CD14-positive monocyte (primary cell): ENCODE measurements around the gene STX18. TPM values are rescaled to one million over a fixed set of nuclear protein-coding genes. Genes with fewer than 3 reads are reported as not detected.

Experiments used
- DNase-seq, 3 donors: peaks; one replicate each; pipeline ENCODE4 v3.0.0-alpha.2; 2011 to 2022
- H2AFZ ChIP-seq: 2 replicates; pipeline ENCODE4 v1.6.0; 2012; ENCODE audit warnings: mild to moderate bottlenecking, low read depth, low read length, inconsistent platforms; ENCODE audit not compliant: insufficient read depth, poor library complexity, severe bottlenecking
- H3K27ac ChIP-seq, 2 donors: 1 replicate in 1 of 2; 2 replicates in 1 of 2; pipeline ENCODE4 v1.5.1; 2012 to 2013; ENCODE audit warnings: low read length in 2 of 2, control low read depth in 1 of 2, inconsistent platforms in 1 of 2, low read depth in 1 of 2, mild to moderate bottlenecking in 1 of 2
- H3K27me3 ChIP-seq, 2 donors: one replicate each; pipeline versions ENCODE4 v1.6.0 to v1.6.1; 2011 to 2013; ENCODE audit warnings: low read length in 2 of 2; ENCODE audit not compliant: control insufficient read depth in 2 of 2, insufficient read depth in 2 of 2
- H3K36me3 ChIP-seq, 2 donors: replicated peaks in 1 of 2; 1 replicate in 1 of 2; 2 replicates in 1 of 2; pipeline versions ENCODE4 v1.5.1 to v1.6.1; 2012 to 2013; ENCODE audit warnings: low read length in 2 of 2, control low read depth in 1 of 2, inconsistent platforms in 1 of 2, mild to moderate bottlenecking in 1 of 2; ENCODE audit not compliant: insufficient read depth in 2 of 2, control insufficient read depth in 1 of 2
- H3K4me1 ChIP-seq, 2 donors: 1 replicate in 1 of 2; 2 replicates in 1 of 2; pipeline versions ENCODE4 v1.5.1 to v1.6.1; 2012 to 2013; ENCODE audit warnings: low read length in 2 of 2, control low read depth in 1 of 2, inconsistent platforms in 1 of 2, mild to moderate bottlenecking in 1 of 2, moderate library complexity in 1 of 2; ENCODE audit not compliant: insufficient read depth in 2 of 2, control insufficient read depth in 1 of 2
- H3K4me2 ChIP-seq: replicated peaks from 2 replicates; pipeline ENCODE3; 2012; ENCODE audit warnings: low read length, moderate library complexity, mild to moderate bottlenecking; ENCODE audit not compliant: poor library complexity, severe bottlenecking; ENCODE audit errors: extremely low read depth
- H3K4me3 ChIP-seq, 3 experiments: fragments of 200-600 bp in 1 of 3; sonication (generic) in 1 of 3; replicated peaks in 1 of 3; 1 replicate in 2 of 3; 2 replicates in 1 of 3; pipeline ENCODE4 v1.5.1; 2011 to 2013; ENCODE audit warnings: low read length in 3 of 3, mild to moderate bottlenecking in 3 of 3, control low read depth in 2 of 3, low read depth in 2 of 3, inconsistent platforms in 1 of 3, moderate library complexity in 1 of 3
- H3K79me2 ChIP-seq: 2 replicates; pipeline ENCODE4 v1.6.0; 2012; ENCODE audit warnings: mild to moderate bottlenecking, control low read depth, inconsistent platforms, low read length, moderate library complexity; ENCODE audit not compliant: insufficient read depth
- H3K9ac ChIP-seq: 2 replicates; pipeline ENCODE4 v1.6.0; 2017; ENCODE audit warnings: low read length, mild to moderate bottlenecking; ENCODE audit not compliant: insufficient read depth, poor library complexity, severe bottlenecking
- H3K9me3 ChIP-seq, 2 donors: replicated peaks in 1 of 2; 1 replicate in 1 of 2; 2 replicates in 1 of 2; pipeline versions ENCODE4 v1.5.1 to v1.6.1; 2012 to 2013; ENCODE audit warnings: low read length in 2 of 2, control low read depth in 1 of 2; ENCODE audit not compliant: control insufficient read depth in 1 of 2, insufficient read depth in 1 of 2
- H4K20me1 ChIP-seq: 2 replicates; pipeline ENCODE4 v1.6.0; 2012; ENCODE audit warnings: mild to moderate bottlenecking, low read length, control low read depth, moderate library complexity; ENCODE audit not compliant: insufficient read depth
- H3K27ac Mint-ChIP-seq, 7 donors: one replicate each; pipeline ENCODE4 v1.8.0; 2020; ENCODE audit warnings: mild to moderate bottlenecking in 7 of 7, mixed read lengths in 7 of 7, moderate library complexity in 6 of 7, inconsistent platforms in 2 of 7
- H3K27me3 Mint-ChIP-seq, 3 donors: one replicate each; pipeline ENCODE4 v1.8.0; 2021 to 2022; ENCODE audit warnings: low read depth in 3 of 3, mild to moderate bottlenecking in 3 of 3, mixed read lengths in 3 of 3, moderate library complexity in 3 of 3, inconsistent platforms in 1 of 3
- H3K36me3 Mint-ChIP-seq, 2 donors: one replicate each; pipeline ENCODE4 v1.8.0; 2020; ENCODE audit warnings: mixed read lengths in 2 of 2, inconsistent platforms in 1 of 2, mild to moderate bottlenecking in 1 of 2
- H3K4me1 Mint-ChIP-seq: one replicate; pipeline ENCODE4 v1.8.0; 2020; ENCODE audit warnings: mild to moderate bottlenecking, mixed read lengths
- H3K4me3 Mint-ChIP-seq, 2 donors: one replicate each; pipeline ENCODE4 v1.8.0; 2020; ENCODE audit warnings: mild to moderate bottlenecking in 2 of 2, mixed read lengths in 2 of 2, moderate library complexity in 1 of 2
- H3K9me3 Mint-ChIP-seq, 7 donors: one replicate each; pipeline ENCODE4 v1.8.0; 2020 to 2022; ENCODE audit warnings: mixed read lengths in 7 of 7, mild to moderate bottlenecking in 6 of 7, moderate library complexity in 6 of 7, inconsistent platforms in 2 of 7
- WGBS: methylation state at CpG from one replicate; pipeline ENCODE4 v1.1.5; 2013; ENCODE audit warnings: missing lambda C conversion rate; ENCODE audit not compliant: insufficient coverage; 5-methylcytosine and 5-hydroxymethylcytosine counted together
- intact Hi-C, 2 donors: fragments of 100-400 bp; cut with micrococcal nuclease; formaldehyde crosslinking; loops; one replicate each; pipeline versions ENCODE4 v1.15.0 to v1.15.1; 2023
- polyA plus RNA-seq, 3 donors: library from polyadenylated mRNA; depleted of rRNA in 1 of 3; unstranded in 2 of 3; stranded (reverse) in 1 of 3; fragments of 300-500 nt in 2 of 3; fragments of >200 nt in 1 of 3; fragmentation: Illumina TruSeq in 2 of 3; gene quantifications; 1 replicate in 2 of 3; 2 replicates in 1 of 3; pipeline ENCODE4 v1.2.3, GENCODE V29; 2012 to 2021
- TF ChIP-seq, protein P1 (sequence below): fragments of 200-600 bp; IDR thresholded peaks from one replicate; pipeline ENCODE4 v1.8.0; 2022; ENCODE audit warnings: antibody characterized with exemption, mild to moderate bottlenecking

STX18 gene
- polyA plus RNA-seq, 3 donors: 19.0 to 24.1 (median 19.6) TPM

DNA sequence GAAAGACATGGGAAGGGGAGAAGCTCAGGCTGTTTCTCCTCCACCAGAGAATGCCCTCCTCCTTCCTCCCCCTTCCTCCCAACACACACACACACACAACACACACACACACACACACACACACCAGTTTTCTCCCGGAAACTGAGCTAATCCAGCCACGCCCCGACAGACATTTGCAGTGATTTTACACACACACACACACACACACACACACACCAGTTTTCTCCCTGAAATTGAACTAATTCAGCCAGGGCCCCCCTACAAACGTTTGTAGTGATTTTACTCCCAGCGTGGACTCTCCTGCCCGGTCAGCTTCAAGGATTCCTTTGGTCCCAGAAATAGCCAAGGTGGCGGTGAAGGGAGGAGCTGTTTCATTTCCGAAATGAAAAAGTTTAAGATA is 32.9 kb upstream of the STX18 start:
- peak overlapping the region; percentile 85 to 86 for H3K4me3 Mint-ChIP-seq
- H3K9ac ChIP-seq: peak overlapping the region; percentile 67
- peaks cover 0 to 3% of the 10 kb centered on the region in 2 donors for H3K36me3 Mint-ChIP-seq
- H3K79me2 ChIP-seq: no peaks in the 10 kb centered on the region
- peaks cover 3 to 13% of the 10 kb centered on the region in 2 donors for H3K27me3 ChIP-seq
- H3K9me3 Mint-ChIP-seq: peaks cover 2 to 10% (median 4%) of the 10 kb centered on the region in 7 donors
- intact Hi-C loops: no loop called here
- no peaks in the 10 kb centered on the region for H3K36me3 ChIP-seq
- H3K4me1 Mint-ChIP-seq: peaks cover 16% of the 10 kb centered on the region
- DNase-seq: peak; percentile 24 to 51 (median 41)
- peaks cover 10 to 12% of the 10 kb centered on the region in 2 donors for H3K4me1 ChIP-seq
- peak overlapping the region; percentile 10 to 73 for H3K27ac ChIP-seq
- H3K4me3 ChIP-seq: peak overlapping the region; percentile 58 to 85 (median 62)
- peak overlapping the region; percentile 82 for H3K4me2 ChIP-seq
- no peaks in the 10 kb centered on the region for H3K9me3 ChIP-seq
- H3K27ac Mint-ChIP-seq: peak overlapping the region; percentile 15 to 84 (median 69)
- H3K27me3 Mint-ChIP-seq: peaks cover 10 to 26% (median 24%) of the 10 kb centered on the region in 3 donors
- TF ChIP-seq, protein P1, sequence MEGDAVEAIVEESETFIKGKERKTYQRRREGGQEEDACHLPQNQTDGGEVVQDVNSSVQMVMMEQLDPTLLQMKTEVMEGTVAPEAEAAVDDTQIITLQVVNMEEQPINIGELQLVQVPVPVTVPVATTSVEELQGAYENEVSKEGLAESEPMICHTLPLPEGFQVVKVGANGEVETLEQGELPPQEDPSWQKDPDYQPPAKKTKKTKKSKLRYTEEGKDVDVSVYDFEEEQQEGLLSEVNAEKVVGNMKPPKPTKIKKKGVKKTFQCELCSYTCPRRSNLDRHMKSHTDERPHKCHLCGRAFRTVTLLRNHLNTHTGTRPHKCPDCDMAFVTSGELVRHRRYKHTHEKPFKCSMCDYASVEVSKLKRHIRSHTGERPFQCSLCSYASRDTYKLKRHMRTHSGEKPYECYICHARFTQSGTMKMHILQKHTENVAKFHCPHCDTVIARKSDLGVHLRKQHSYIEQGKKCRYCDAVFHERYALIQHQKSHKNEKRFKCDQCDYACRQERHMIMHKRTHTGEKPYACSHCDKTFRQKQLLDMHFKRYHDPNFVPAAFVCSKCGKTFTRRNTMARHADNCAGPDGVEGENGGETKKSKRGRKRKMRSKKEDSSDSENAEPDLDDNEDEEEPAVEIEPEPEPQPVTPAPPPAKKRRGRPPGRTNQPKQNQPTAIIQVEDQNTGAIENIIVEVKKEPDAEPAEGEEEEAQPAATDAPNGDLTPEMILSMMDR: no peak
- WGBS: 15% methylated on average over 4 of the region's 8 CpGs
- no peaks in the 10 kb centered on the region for H4K20me1 ChIP-seq
- H2AFZ ChIP-seq: peak overlapping the region; percentile 90

DNA sequence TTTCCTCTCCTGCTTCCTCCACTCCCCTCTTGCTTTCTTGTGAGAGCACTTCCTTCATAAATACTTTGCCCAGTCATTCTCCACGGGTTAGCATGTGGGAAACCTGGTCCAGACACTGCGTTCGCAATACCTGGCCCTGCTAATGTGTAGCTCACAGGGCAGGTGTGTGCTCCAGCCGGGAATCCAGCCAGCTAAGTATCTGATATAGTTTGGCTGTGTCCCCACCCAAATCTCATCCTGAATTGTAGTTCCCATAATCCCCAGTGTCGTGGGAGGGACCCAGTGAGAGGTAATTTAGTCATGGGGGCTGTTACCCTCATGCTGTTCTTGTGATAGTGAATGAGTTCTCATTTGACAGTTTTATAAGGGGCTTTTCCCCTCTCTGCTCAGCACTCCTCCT is 32.2 kb upstream of the STX18 start:
- WGBS: 86% methylated on average over 4 of the region's 5 CpGs
- Histone ChIP-seq H3K79me2 (no peaks in the 10 kb centered on the region), H3K27ac (no peak overlapping the region), H4K20me1 (no peaks in the 10 kb centered on the region), H3K4me3 (no peak overlapping the region), H3K4me2 (no peak overlapping the region), H3K27me3 (peaks cover 3 to 13% of the 10 kb centered on the region in 2 donors), H2AFZ (no peak overlapping the region), H3K4me1 (peaks cover 10 to 12% of the 10 kb centered on the region in 2 donors), H3K9ac (no peak overlapping the region), H3K36me3 (no peaks in the 10 kb centered on the region), H3K9me3 (no peaks in the 10 kb centered on the region)
- Mint-ChIP-seq H3K4me3 (peak overlapping the region; percentile 2 to 4), H3K36me3 (peaks cover 0 to 3% of the 10 kb centered on the region in 2 donors), H3K27me3 (peaks cover 10 to 26% (median 24%) of the 10 kb centered on the region in 3 donors), H3K27ac (no peak overlapping the region), H3K4me1 (peaks cover 16% of the 10 kb centered on the region), H3K9me3 (peaks cover 2 to 10% (median 4%) of the 10 kb centered on the region in 7 donors)
- intact Hi-C loops: no loop called here
- TF ChIP-seq, protein P1: no peak
- DNase-seq: no peak
